ENCODE results near the gene FRMD5.

DNA sequence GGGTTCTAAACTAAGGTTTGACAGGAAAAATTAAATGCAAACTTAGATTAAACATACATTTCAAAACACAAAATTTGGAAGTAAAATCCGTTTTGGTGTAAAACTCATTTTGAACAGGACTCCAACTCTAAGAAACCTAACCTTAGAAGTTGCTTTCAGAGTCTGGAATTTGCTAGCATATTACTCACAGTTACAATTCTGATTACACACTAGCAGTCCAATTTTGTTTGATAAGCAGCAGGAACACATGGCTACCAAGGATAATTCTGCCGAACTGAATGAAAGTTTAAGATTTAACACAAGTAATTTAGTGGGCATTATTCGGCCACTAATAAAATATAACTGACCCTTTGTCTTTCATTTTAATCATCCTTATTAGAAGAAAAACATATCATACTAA is 49.6 kb downstream of the FRMD5 start:
- TF ChIP-seq EZH2 (IDR thresholded peaks at IDR 0.05; ENCODE audit: borderline replicate concordance, low read depth, low read length, severe bottlenecking): no peak
- TF ChIP-seq, protein P1, sequence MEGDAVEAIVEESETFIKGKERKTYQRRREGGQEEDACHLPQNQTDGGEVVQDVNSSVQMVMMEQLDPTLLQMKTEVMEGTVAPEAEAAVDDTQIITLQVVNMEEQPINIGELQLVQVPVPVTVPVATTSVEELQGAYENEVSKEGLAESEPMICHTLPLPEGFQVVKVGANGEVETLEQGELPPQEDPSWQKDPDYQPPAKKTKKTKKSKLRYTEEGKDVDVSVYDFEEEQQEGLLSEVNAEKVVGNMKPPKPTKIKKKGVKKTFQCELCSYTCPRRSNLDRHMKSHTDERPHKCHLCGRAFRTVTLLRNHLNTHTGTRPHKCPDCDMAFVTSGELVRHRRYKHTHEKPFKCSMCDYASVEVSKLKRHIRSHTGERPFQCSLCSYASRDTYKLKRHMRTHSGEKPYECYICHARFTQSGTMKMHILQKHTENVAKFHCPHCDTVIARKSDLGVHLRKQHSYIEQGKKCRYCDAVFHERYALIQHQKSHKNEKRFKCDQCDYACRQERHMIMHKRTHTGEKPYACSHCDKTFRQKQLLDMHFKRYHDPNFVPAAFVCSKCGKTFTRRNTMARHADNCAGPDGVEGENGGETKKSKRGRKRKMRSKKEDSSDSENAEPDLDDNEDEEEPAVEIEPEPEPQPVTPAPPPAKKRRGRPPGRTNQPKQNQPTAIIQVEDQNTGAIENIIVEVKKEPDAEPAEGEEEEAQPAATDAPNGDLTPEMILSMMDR (IDR thresholded peaks at IDR 0.05; ENCODE audit: borderline replicate concordance, extremely low read depth, low read length, poor library complexity, severe bottlenecking): no peak
